H54 (cell line): ENCODE measurements around the gene ZKSCAN2.

Experiments
- DNase-seq: peaks from one replicate; pipeline ENCODE4 v3.0.0; 2011; ENCODE audit warnings: low spot score, mixed read lengths; ENCODE audit not compliant: insufficient read length
- FAIRE-seq: peaks from 3 replicates; lab custom pipeline; 2011; peaks lifted over from hg19 to GRCh38; lab: Jason Lieb, UNC
- POLR2A ChIP-seq: IDR thresholded peaks from 2 replicates; pipeline ENCODE4 v1.6.1; 2011; ENCODE audit warnings: low read depth, mild to moderate bottlenecking, low read length

The ZKSCAN2 gene

GRCh38 chr16:25257956-25258860, 563 bp upstream of the ZKSCAN2 start:
- peak; percentile 24 for TF ChIP-seq POLR2A
- DNase-seq (peak; percentile 56), FAIRE-seq (no peak)

- no peak for FAIRE-seq
- DNase-seq, result no peak
- TF ChIP-seq POLR2A, result no peak
These were observed 763 bp downstream of the ZKSCAN2 start for GRCh38 chr16:25256695-25257469.

GRCh38 chr16:25253322-25253721, 4.3 kb downstream of the ZKSCAN2 start:
- FAIRE-seq (no peak), DNase-seq (no peak)
- no peak for TF ChIP-seq POLR2A

GRCh38 chr16:25250467-25250866, 7.2 kb downstream of the ZKSCAN2 start:
- no peak for FAIRE-seq
- DNase-seq, result no peak
- TF ChIP-seq POLR2A, result no peak

- FAIRE-seq, result no peak
- TF ChIP-seq POLR2A, result no peak
- no peak for DNase-seq
These were observed 21.7 kb downstream of the ZKSCAN2 start for GRCh38 chr16:25235991-25236390.

- no peak for TF ChIP-seq POLR2A
- FAIRE-seq (no peak), DNase-seq (no peak)
These were observed 29.3 kb downstream of the ZKSCAN2 start for GRCh38 chr16:25228372-25228771.

GRCh38 chr16:25224731-25225319, 32.8 kb downstream of the ZKSCAN2 start:
- no peak for DNase-seq
- no peak for FAIRE-seq
- TF ChIP-seq POLR2A, result no peak

- no peak for FAIRE-seq
- DNase-seq, result no peak
- no peak for TF ChIP-seq POLR2A
These were observed 33.7 kb downstream of the ZKSCAN2 start for GRCh38 chr16:25223964-25224363.

- TF ChIP-seq POLR2A, result no peak
- DNase-seq, result no peak
- no peak for FAIRE-seq
These were observed 34.7 kb downstream of the ZKSCAN2 start for GRCh38 chr16:25222959-25223358.

- FAIRE-seq, result no peak
- DNase-seq, result no peak
- no peak for TF ChIP-seq POLR2A
These were observed 38.4 kb downstream of the ZKSCAN2 start for GRCh38 chr16:25219070-25219737.

- DNase-seq, result no peak
- no peak for FAIRE-seq
- no peak for TF ChIP-seq POLR2A
These were observed 39.7 kb downstream of the ZKSCAN2 start for GRCh38 chr16:25217921-25218320.

- no peak for TF ChIP-seq POLR2A
- DNase-seq, result no peak
- no peak for FAIRE-seq
These were observed 40.5 kb downstream of the ZKSCAN2 start for GRCh38 chr16:25217112-25217511.

GRCh38 chr16:25213709-25214397, 43.8 kb downstream of the ZKSCAN2 start:
- FAIRE-seq (no peak), DNase-seq (no peak)
- no peak for TF ChIP-seq POLR2A
